Nephron (organoid): ENCODE measurements around the gene RNF167.
A peak's percentile ranks its signal among the peaks of the same experiment; 100 is the strongest.
"Not testable (repeated sequence)": the region's sequence is repeated elsewhere in the genome, so short reads cannot be mapped to it uniquely, and the experiment has no call there.

Experiments used
- H3K27ac Mint-ChIP-seq, 3 experiments: 2 replicates each; pipeline ENCODE4 v1.8.0; 2020; ENCODE audit warnings: mixed read lengths in 3 of 3, mild to moderate bottlenecking in 2 of 3, moderate library complexity in 1 of 3
- H3K27me3 Mint-ChIP-seq: 2 replicates; pipeline ENCODE4 v1.8.0; 2021; ENCODE audit warnings: low read depth, mild to moderate bottlenecking, moderate library complexity, mixed read lengths
- H3K36me3 Mint-ChIP-seq: 2 replicates; pipeline ENCODE4 v1.8.0; 2020; ENCODE audit warnings: low read depth, mixed read lengths
- H3K4me1 Mint-ChIP-seq: 2 replicates; pipeline ENCODE4 v1.8.0; 2020; ENCODE audit warnings: mixed read lengths
- H3K4me3 Mint-ChIP-seq, 3 experiments: 2 replicates each; pipeline ENCODE4 v1.8.0; 2020; ENCODE audit warnings: mild to moderate bottlenecking in 3 of 3, mixed read lengths in 3 of 3, moderate library complexity in 2 of 3
- H3K9me3 Mint-ChIP-seq: 2 replicates; pipeline ENCODE4 v1.8.0; 2020; ENCODE audit warnings: mixed read lengths
- TF ChIP-seq, protein P1 (sequence below), 3 experiments: fragments of 200-600 bp; sonication (generic); IDR thresholded peaks; one replicate each; pipeline ENCODE4 v1.5.0; 2021; ENCODE audit warnings: antibody characterized with exemption in 3 of 3; ENCODE audit not compliant: unreplicated experiment in 3 of 3

Gene RNF167

DNA sequence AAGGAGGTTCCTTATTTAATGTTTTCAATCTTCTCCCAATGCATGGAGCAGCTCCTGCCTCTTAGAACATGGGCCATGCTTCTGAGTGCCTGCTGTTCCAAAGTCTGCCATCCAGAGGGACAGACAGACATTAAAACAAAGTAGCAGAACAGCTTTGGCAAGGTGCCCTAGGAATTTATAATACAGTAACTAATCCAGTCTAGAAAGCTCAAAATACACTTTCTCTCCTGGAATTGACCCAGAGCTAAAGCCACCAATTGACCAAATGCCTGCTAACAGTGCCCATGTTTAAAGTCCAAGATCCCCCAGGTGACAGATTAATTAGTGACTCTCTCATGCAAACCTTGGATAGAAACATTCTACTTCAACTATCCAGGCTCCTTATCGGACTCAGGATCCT is 26.1 kb upstream of the RNF167 start:
- TF ChIP-seq, protein P1, sequence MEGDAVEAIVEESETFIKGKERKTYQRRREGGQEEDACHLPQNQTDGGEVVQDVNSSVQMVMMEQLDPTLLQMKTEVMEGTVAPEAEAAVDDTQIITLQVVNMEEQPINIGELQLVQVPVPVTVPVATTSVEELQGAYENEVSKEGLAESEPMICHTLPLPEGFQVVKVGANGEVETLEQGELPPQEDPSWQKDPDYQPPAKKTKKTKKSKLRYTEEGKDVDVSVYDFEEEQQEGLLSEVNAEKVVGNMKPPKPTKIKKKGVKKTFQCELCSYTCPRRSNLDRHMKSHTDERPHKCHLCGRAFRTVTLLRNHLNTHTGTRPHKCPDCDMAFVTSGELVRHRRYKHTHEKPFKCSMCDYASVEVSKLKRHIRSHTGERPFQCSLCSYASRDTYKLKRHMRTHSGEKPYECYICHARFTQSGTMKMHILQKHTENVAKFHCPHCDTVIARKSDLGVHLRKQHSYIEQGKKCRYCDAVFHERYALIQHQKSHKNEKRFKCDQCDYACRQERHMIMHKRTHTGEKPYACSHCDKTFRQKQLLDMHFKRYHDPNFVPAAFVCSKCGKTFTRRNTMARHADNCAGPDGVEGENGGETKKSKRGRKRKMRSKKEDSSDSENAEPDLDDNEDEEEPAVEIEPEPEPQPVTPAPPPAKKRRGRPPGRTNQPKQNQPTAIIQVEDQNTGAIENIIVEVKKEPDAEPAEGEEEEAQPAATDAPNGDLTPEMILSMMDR (IDR thresholded peaks at IDR 0.05; ENCODE audit: unreplicated experiment in 3 of 3), result no peak
- Mint-ChIP-seq H3K4me1 (peaks cover 4% of the 10 kb centered on the region), H3K9me3 (no peaks in the 10 kb centered on the region), H3K36me3 (no peaks in the 10 kb centered on the region), H3K27me3 (no peaks in the 10 kb centered on the region), H3K27ac (peak overlapping the region; percentile 82 to 88 (median 84)), H3K4me3 (no peak overlapping the region)

DNA sequence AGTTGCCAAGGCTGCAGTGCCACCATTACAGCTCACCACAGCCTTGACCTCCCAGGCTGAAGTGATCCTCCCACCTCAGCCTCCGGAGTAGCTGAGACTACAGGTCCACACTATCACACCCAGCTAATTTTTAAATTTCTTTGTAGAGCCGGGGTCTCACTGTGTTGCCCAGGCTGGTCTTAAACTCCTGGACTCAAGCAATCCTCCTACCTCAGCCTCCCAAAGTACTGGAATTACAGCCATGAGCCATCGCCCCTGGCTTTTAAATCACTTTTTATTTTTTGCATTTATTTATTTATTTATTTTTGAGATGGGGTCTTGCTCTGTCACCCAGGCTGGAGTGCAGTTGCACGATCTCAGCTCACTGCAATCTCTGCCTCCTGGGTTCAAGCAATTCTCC is 25.5 kb upstream of the RNF167 start:
- H3K4me3 Mint-ChIP-seq, H3K9me3 Mint-ChIP-seq, H3K27ac Mint-ChIP-seq, H3K4me1 Mint-ChIP-seq, H3K27me3 Mint-ChIP-seq, H3K36me3 Mint-ChIP-seq: not testable (repeated sequence)

DNA sequence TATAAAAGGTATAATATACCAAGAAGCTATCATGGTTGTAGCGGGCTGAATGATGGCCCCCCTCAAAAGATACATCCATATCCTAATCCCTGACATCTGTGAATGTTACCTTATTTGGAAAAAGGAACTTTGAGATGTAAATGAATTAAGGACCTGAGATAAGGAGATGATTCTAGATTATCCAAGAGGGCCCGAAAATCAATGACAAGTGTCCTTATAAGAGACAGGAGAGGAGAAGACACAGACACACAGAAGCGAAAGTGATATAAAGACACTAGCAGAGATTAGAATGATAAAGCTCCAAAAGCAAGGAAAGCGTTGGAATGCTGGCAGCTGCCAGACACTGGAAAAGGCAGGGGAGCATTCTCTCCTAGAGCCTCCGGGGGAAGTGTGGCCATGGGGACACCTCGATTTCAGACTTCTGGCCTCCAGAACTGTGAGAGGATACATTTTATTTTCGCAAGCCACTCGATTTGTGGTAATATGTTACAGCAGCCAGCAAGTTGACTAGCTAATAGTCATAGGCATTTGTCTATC is 20.5 kb upstream of the RNF167 start:
- peaks cover 6% of the 10 kb centered on the region for H3K4me1 Mint-ChIP-seq
- TF ChIP-seq, protein P1 (IDR thresholded peaks at IDR 0.05; ENCODE audit: unreplicated experiment in 3 of 3), result no peak
- H3K27me3 Mint-ChIP-seq, result no peaks in the 10 kb centered on the region
- H3K27ac Mint-ChIP-seq, result peak overlapping the region in 1 of 3 experiments; percentile 52
- no peaks in the 10 kb centered on the region for H3K36me3 Mint-ChIP-seq
- no peaks in the 10 kb centered on the region for H3K9me3 Mint-ChIP-seq
- H3K4me3 Mint-ChIP-seq, result no peak overlapping the region

DNA sequence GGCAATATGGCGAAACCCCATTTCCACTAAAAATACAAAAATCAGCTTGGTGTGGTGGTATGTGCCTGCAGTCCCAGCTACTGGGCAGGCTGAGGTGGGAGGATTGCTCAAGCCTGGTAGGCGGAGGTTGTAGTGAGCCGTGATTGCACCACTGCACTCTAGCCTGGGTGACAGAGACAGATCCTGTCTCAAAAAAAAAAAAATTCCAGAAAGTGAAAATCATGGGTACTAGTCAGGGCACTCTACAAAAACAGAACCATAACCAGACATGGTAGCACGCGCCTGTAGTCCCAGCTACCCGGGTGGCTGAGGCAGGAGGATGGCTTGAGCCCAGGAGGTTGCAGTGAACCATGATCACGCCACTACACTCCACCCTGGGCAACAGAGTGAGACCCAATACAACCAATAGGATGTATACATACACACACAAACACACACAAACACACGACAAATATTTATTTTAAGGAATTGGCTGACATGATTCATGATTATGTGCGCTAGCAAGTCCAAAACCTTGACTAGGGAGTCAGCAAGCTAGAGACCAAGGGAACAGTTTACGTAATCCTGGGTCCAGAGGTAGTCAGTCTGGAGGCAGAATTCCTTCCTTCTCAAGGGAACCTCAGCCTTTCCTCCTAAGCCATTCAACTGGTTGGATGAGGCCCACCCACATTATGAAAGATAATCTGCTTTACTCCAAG is 19.6 kb upstream of the RNF167 start:
- Mint-ChIP-seq H3K9me3 (no peaks in the 10 kb centered on the region), H3K27me3 (no peaks in the 10 kb centered on the region), H3K27ac (peak overlapping the region in 1 of 3 experiments; percentile 19), H3K4me3 (no peak overlapping the region), H3K36me3 (no peaks in the 10 kb centered on the region), H3K4me1 (peaks cover 6% of the 10 kb centered on the region)
- TF ChIP-seq, protein P1 (IDR thresholded peaks at IDR 0.05; ENCODE audit: unreplicated experiment in 3 of 3), result no peak

DNA sequence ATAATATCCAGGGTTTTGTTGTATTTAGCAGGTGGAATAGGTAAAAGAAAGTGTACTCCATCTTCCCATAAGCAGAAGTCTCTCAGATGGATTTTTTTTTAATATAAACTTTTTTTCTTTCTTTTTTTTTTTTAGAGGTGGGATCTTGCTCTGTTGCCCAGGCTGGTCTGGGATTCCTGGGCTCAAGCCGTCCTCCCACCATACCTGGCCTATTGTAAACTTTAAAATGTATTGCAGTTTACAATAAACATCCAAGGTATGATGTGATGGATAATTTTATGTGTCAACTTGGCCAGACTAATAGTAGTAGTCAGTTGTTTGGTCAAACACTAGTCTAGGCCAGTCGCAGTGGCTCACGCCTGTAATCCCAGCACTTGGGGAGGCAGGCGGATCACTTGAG is 18.7 kb upstream of the RNF167 start:
- Mint-ChIP-seq H3K9me3 (no peaks in the 10 kb centered on the region), H3K4me3 (no peak overlapping the region), H3K4me1 (peaks cover 6% of the 10 kb centered on the region), H3K27ac (no peak overlapping the region), H3K36me3 (no peaks in the 10 kb centered on the region), H3K27me3 (no peaks in the 10 kb centered on the region)
- TF ChIP-seq, protein P1 (IDR thresholded peaks at IDR 0.05; ENCODE audit: unreplicated experiment in 3 of 3), result no peak

DNA sequence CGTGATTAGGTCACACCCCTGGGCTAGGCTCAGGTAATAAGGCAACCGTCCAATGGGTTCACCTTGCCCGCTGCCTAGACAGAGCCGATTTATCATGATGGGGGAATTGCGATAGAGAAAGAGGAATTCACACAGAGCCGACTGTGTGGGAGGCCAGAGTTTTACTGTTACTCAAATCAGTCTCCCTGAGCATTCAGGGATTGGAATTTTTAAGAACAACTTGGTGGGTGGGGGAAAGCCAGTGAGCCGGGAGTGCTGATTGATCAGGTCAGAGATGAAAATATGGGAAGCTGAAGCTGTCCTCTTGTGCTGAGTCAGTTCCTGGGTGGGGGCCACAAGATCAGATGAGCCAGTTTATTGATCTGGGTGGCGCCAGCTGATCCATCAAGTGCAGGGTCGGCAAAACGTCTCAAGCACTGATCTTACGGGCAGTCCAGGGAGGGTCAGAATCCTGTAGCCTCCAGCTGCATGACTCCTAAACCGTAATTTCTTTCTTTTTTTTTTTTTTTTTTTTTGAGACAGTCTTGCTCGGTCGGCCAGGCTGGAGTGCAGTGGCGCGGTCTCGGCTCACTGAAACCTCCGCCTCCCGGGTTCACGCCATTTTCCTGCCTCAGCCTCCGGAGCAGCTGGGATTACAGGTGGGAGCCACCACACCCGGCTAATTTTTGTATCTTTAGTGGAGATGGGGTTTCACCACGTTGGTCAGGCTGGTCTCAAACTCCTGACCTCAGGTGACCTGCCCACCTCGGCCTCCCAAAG is 13.3 kb upstream of the RNF167 start:
- H3K4me1 Mint-ChIP-seq, H3K9me3 Mint-ChIP-seq, H3K27me3 Mint-ChIP-seq, H3K4me3 Mint-ChIP-seq, H3K36me3 Mint-ChIP-seq: not testable (repeated sequence)
- peak overlapping the region in 1 of 3 experiments; percentile 58 for H3K27ac Mint-ChIP-seq
